HL-60 (cell line): ENCODE measurements around the gene CUEDC2.

Experiments
- DNase-seq, 2 experiments: peaks; one replicate each; pipeline ENCODE4 v3.0.0-alpha.2; 2010 to 2020; ENCODE audit warnings: low read depth in 1 of 2, low spot score in 1 of 2
- H3K27ac ChIP-seq: fragments of 250-450 bp; sonication (Bioruptor Pico); replicated peaks from 2 replicates; pipeline ENCODE4 v1.5.1; 2020; ENCODE audit warnings: mild to moderate bottlenecking, moderate library complexity
- H3K27me3 ChIP-seq: fragments of 250-450 bp; sonication (Bioruptor Pico); 2 replicates; pipeline ENCODE4 v1.5.1; 2021; ENCODE audit warnings: mild to moderate bottlenecking, moderate library complexity; ENCODE audit not compliant: insufficient read depth, poor library complexity, severe bottlenecking
- H3K4me3 ChIP-seq: replicated peaks from 2 replicates; pipeline ENCODE4 v1.5.1; 2011; ENCODE audit warnings: mild to moderate bottlenecking, control low read depth, low read length; ENCODE audit not compliant: insufficient read depth
- CTCF ChIP-seq: IDR thresholded peaks from one replicate; pipeline ENCODE4 v1.5.1; 2011; ENCODE audit warnings: low read length, control low read depth, inconsistent platforms; ENCODE audit not compliant: insufficient read depth
- GABPA ChIP-seq: IDR thresholded peaks from 2 replicates; pipeline ENCODE4 v1.6.1; 2012; ENCODE audit warnings: low read depth
- POLR2AphosphoS5 ChIP-seq: IDR thresholded peaks from 2 replicates; pipeline ENCODE4 v1.6.1; 2012; ENCODE audit warnings: low read depth
- REST ChIP-seq: IDR thresholded peaks from 2 replicates; pipeline ENCODE4 v1.6.1; 2012; ENCODE audit warnings: low read depth; ENCODE audit not compliant: insufficient replicate concordance
- SPI1 ChIP-seq: IDR thresholded peaks from 2 replicates; pipeline ENCODE4 v1.6.1; 2012; ENCODE audit warnings: low read depth, mild to moderate bottlenecking, borderline replicate concordance
- microRNA-seq: library from miRNA; unstranded; fragments of <30 nt; microRNA quantifications from one replicate; pipeline ENCODE4, GENCODE V29; 2018

The CUEDC2 gene

GRCh38 chr10:102376901-102377300 lies 55.5 kb downstream of the CUEDC2 start:
- no peak overlapping the region for H3K27ac ChIP-seq
- no peak for DNase-seq
- H3K4me3 ChIP-seq, result no peak overlapping the region
- H3K27me3 ChIP-seq, result no peaks in the 10 kb centered on the region
- TF ChIP-seq GABPA (no peak), REST (no peak), POLR2AphosphoS5 (no peak), SPI1 (no peak)

GRCh38 chr10:102375867-102376266 lies 56.5 kb downstream of the CUEDC2 start:
- Histone ChIP-seq H3K4me3 (no peak overlapping the region), H3K27ac (no peak overlapping the region), H3K27me3 (no peaks in the 10 kb centered on the region)
- DNase-seq, result no peak
- TF ChIP-seq REST (no peak), SPI1 (no peak), CTCF (no peak), GABPA (no peak), POLR2AphosphoS5 (no peak)

- Histone ChIP-seq H3K27ac (no peak overlapping the region), H3K27me3 (no peaks in the 10 kb centered on the region), H3K4me3 (no peak overlapping the region)
- no peak for DNase-seq
- TF ChIP-seq REST (no peak), GABPA (no peak), POLR2AphosphoS5 (no peak), CTCF (no peak), SPI1 (no peak)
These were observed 57.1 kb downstream of the CUEDC2 start for GRCh38 chr10:102375250-102375649.

Small RNAs within 50 kb of the gene (microRNA-seq; reads per million reads assigned to microRNA genes)
- 9,451 reads per million, percentile 97 among the genes with 10 or more reads in this experiment for gene MIR146B
